ENCODE results near the gene FMR1NB. TPM values are rescaled to one million over a fixed set of nuclear protein-coding genes. Genes with fewer than 3 reads are reported as not detected.

Gene FMR1NB
- total RNA-seq, result not detected

GRCh38 chrX:147981038-147981752, at the start of gene FMR1NB:
FMR1NB (plus strand) TSS chrX:147981337; CDS start chrX:147981403, 66 bp downstream.
- no peak within 1 kb of the TSS for H3K4me3 ChIP-seq
- no peak within 1 kb of the TSS for H3K27ac ChIP-seq
- H3K9me3 ChIP-seq, result no peaks in the 10 kb centered on the region
- no peak for TF ChIP-seq CTCF (IDR thresholded peaks at IDR 0.05)
- no peaks in the 10 kb centered on the region for H3K27me3 ChIP-seq
- no peaks in the 10 kb centered on the region for H3K36me3 ChIP-seq
- no peaks in the 10 kb centered on the region for H3K4me1 ChIP-seq
- DNase-seq (ENCODE audit: low spot score), result no peak

- Histone ChIP-seq H3K9me3 (no peaks in the 10 kb centered on the region), H3K27me3 (no peaks in the 10 kb centered on the region), H3K27ac (no peak overlapping the region), H3K4me1 (no peaks in the 10 kb centered on the region), H3K4me3 (no peak overlapping the region), H3K36me3 (no peaks in the 10 kb centered on the region)
- DNase-seq (ENCODE audit: low spot score), result no peak
- no peak for TF ChIP-seq CTCF (IDR thresholded peaks at IDR 0.05)
Observed at GRCh38 chrX:147933815-147934214, 47.3 kb upstream of the FMR1NB start.

GRCh38 chrX:147935156-147935758, 45.9 kb upstream of the FMR1NB start:
- TF ChIP-seq CTCF (IDR thresholded peaks at IDR 0.05), result no peak
- no peak overlapping the region for H3K4me3 ChIP-seq
- no peaks in the 10 kb centered on the region for H3K4me1 ChIP-seq
- H3K27me3 ChIP-seq, result no peaks in the 10 kb centered on the region
- H3K36me3 ChIP-seq, result no peaks in the 10 kb centered on the region
- no peak overlapping the region for H3K27ac ChIP-seq
- DNase-seq (ENCODE audit: low spot score), result no peak
- H3K9me3 ChIP-seq, result no peaks in the 10 kb centered on the region

GRCh38 chrX:147945286-147945685, 35.9 kb upstream of the FMR1NB start:
- Histone ChIP-seq H3K9me3 (no peaks in the 10 kb centered on the region), H3K4me1 (no peaks in the 10 kb centered on the region), H3K27me3 (no peaks in the 10 kb centered on the region), H3K27ac (no peak overlapping the region), H3K36me3 (peaks cover 23% of the 10 kb centered on the region), H3K4me3 (no peak overlapping the region)
- TF ChIP-seq CTCF (IDR thresholded peaks at IDR 0.05), result no peak
- DNase-seq (ENCODE audit: low spot score), result no peak

GRCh38 chrX:147948531-147948930, 32.6 kb upstream of the FMR1NB start:
- no peak for DNase-seq (ENCODE audit: low spot score)
- Histone ChIP-seq H3K27ac (no peak overlapping the region), H3K4me1 (no peaks in the 10 kb centered on the region), H3K4me3 (no peak overlapping the region), H3K9me3 (no peaks in the 10 kb centered on the region), H3K27me3 (no peaks in the 10 kb centered on the region), H3K36me3 (peaks cover 18% of the 10 kb centered on the region)
- TF ChIP-seq CTCF (IDR thresholded peaks at IDR 0.05), result no peak

All from right atrium auricular region (tissue), 2 donors.